GM18868 (cell line): ENCODE data around the gene DSTN.
"Not testable (repeated sequence)": the region's sequence is repeated elsewhere in the genome, so short reads cannot be mapped to it uniquely, and the experiment has no call there.

Experiments
- ATAC-seq: cut with Tn5 transposase; IDR thresholded peaks from one replicate; pipeline ENCODE4 v1.9.1; 2021; ENCODE audit warnings: mild to moderate bottlenecking, moderate library complexity; ENCODE audit not compliant: unreplicated experiment

DSTN gene

DNA sequence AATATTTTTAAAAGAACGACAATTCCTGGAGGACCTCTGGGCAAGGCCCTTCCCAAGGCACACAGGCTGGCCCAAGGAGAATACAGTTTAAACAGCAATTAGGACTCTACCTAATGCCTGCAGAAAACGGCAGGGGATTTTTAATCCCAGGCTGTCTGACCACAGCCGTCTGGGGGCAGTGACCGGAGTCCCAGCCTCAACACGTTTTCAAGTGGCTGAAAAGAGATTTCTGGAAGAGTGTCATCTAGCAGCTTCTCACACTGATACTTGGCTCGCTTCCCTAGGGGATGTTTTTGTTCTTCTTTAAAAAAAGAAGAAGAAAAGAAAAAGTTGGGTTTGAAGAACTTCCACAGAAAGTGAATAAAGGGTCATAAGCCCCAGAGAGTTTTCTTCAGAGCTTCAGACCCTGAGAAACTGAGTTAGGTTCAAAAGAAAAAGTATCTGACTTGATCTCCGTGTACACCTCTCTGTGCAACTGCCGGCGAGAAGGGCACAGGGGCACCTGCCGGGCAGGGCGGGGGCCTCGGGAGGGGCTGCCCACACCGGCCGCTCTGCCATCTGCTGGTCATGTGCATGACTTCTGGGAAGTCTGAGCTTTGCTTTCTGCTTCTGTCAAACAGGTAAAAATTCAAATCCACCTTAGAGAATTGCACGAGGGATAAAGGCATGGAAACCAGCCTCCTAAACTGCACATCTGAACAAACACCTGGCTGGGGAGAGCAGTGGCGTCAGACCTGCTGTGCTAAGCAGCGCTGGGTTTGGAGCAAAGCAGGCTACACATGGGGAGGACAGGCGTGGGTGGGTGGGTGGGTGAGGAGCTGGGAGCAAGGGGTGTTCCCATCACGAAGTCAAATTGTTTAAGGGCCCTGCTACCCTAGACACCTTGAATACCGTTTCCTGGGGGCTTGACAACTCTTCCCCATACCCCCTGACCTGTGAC lies 79.2 kb downstream of the DSTN start:
- no peak for ATAC-seq

DNA sequence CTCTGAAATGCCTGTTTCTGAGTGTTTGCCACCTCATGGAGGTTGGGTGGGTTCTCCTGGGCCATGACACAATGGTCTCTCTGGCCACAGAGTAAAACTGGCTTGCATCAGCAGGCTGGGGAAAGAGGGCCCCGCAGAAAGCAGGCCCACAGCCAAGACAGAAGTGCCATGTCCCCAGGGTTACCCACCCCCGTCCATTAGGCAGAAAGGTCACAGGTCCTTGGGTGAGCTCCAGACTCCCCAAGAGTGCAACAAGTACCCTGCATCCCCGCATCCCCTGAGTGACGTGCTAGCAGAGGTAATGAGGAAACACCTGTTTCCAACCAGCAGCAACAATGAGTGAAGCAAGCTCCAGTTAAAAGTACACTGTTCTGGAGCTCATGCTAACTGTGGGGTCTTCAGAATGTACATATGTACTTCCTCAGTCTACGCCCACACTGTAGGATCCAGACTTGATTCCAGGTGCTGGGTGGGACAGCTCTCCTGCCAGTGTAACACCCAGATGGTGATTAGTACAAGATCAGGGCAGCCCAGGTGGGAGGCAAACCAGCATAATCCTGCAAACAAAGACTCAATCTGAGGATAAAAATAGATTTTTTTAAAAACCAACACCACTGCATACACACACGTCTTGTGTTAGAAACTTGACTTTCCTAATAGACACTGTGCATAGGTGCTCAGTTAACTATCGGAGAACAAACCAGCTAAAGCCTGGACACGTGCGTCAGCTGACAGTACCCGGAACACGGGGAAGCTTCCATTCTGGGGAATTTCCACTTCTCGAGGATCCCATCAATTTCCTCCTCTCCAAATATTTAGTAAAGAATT lies 80.6 kb downstream of the DSTN start:
- no peak for ATAC-seq

DNA sequence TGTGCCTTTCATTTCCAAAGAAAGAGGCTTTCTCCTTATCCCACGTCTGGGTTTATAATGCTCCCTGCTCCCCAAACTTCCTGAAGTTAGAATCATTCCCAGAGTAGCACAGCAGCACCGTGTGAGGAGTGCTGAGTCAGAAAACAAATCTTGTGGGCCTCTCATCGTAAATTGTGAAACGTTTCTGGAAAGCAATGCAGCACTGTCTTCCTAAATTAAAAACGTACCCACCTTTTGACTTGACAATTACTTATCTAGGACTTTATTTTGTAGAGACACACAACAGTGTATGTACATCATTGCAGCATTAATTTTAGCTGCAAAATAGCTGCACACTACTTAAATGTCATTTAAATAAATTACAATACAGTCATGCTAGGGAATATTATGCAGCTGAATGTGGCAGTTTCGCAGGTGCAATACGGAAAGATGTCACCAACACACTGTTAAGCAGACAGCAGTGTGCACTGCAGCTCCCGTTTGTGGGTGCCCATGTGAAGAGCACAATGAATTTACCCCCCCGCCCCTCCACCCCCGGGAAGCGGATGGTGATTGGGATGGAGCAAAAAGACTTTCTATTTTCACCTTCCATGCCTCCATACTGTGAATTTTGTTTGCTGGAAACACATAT lies 81.4 kb downstream of the DSTN start:
- ATAC-seq: no peak

DNA sequence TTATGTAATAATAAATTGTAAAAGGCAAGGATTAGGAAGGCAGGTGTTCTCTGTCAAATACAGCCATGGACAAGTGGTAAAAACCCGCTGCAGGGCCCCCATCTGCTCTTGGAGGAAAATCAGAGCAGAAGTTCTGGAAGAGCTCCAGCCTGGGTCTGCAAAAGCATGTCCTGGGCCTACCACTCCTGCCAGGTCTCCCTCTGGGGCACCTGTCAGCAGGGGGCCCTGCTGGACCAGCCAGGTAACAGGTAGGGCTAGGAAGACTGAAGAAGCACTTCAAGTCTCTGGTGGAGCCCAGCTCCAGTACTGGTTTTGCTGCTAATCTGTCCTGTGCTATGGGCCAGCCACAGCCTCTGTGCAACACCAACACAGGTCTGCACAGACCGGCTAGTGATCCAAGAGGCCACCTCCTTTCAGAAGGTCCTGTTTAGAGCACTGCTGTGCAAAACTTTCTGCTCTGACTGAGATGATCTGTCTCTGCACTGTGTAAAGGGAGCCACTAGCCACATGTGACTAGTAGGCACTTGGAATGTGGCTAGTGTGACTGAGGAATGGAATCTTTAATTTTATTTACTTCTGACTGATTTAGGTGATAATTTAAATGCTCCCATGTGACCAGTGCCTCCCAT lies 82.0 kb downstream of the DSTN start:
- no peak for ATAC-seq

DNA sequence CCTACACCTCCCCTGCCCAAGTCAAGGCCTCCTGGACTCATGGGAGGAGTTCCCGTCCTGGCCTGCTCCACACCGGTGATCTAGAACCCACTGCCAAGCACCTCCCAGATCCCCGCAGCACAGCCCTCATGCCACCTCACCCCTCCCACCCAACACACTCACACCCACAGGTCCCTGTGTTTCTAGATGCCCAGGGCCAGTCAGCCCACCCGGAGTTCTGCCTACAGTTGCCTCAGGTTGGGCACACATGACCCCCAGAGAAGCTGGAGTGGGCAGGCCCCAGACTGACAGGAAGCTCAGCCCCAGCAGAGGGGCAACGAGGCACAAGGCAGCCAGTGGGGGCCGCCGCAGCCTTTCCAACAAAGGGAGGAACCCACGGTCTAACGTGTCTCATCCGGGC lies 82.5 kb downstream of the DSTN start:
- ATAC-seq: no peak

DNA sequence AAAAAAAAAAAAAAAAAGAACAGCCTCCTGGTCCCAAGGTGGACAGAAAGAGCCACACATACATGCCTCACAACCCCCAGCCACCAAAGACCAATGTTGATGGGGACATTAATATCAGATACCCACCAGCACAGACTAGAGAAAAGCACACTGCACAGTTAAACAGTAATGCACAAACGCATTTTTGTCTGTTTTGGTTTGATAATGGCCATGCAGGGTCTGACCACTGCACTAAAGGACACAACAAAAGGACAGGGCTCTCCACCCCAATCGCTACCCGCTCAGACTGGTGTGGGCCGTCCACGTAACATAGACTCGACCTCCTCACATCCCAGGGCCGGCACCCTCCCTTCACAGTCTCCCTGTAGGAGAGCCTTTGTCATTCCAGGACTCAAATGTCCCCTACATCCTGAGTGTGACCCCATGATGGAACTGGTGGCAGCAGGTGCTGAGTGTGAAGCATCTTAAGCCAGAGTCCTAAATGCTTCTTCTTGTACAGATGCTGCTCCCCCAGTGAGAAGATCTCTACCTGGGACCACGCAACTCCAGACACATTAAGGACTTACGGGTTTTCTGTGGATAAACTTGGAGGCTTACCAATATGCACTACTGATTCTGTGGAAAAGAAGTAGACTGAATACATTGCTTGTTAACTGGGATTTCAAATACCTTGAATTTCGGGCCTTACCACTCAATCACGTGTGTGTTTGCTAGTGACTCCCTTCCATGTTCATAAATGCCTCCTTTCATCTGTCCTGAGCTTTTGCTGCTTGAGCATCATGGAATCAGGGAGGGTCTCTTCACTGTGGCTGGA lies 84.2 kb downstream of the DSTN start:
- ATAC-seq: no peak

DNA sequence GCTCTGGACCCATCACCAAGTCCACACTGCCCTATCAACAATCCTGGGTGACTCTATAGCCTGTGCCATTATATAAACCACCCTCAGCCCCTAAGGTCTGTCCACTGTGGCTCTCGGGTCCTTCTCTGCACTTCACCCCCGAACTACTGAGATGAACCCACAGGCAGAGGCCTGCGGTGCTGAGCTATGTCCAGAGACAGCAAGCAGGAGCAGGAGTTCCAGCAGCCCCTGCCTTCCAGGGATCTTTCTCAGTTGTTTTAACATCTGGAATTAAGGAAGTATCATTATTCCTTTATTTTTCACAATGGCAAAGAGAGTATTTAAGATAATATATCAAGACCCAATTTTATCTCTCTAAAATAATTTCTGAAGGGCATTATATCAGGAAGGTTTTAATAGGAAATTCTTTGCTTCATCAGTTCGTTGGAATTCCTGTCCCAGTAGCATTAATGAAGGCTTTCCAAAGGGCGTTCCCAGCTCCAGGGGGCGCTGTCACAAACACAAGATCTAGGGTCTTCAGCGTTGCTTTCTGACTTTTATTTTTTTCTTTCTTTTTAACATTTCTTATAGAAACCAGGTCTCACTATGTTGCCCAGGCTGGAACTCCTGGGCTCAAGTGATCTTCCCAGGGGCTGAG lies 84.9 kb downstream of the DSTN start:
- no peak for ATAC-seq

DNA sequence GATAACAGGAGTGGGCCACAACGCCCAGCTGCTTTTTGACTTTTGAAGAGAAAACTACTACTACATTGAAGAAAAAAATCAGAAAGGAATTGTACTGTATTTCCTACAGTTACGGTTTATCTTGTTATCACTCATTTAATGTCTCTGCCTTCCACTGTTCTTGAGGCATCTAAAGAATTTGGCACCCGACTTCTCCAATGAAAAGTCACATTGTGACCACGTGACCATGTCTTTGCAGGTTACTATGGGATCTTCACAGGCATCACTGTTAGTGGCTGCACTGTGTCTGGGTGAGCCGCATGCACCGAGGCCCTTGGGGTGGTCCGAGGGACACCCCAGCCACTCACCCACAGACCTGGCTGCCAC lies 85.4 kb downstream of the DSTN start:
- ATAC-seq: no peak

DNA sequence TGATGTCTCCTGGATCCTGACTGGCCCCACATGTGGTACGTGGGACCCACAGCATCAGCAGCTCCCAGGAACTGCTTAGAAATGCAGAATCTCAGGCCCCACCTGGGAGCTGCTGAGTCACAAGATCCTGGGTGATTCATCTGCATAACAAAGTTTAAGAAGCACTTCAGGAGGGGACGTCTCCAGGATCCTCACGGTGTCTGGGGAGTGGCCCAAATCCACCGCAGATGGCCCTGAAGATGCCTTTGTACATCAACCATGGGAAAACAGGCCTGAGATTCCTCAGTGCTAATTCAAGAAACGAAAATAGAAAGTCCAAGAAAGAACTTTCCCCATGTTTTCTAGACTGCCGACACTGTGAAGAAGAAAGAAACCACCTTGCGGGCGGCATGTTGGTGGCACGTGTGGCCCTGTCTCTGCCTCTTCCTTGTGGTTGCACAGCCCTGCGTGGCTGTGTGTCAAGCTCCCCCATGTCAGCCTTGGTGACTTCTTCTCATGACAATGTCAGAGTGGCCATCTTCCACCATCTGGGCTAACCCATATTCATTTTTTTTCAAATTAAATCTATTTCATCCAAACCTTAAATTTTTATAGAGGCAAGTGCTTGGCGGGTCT lies 86.1 kb downstream of the DSTN start:
- ATAC-seq: no peak

DNA sequence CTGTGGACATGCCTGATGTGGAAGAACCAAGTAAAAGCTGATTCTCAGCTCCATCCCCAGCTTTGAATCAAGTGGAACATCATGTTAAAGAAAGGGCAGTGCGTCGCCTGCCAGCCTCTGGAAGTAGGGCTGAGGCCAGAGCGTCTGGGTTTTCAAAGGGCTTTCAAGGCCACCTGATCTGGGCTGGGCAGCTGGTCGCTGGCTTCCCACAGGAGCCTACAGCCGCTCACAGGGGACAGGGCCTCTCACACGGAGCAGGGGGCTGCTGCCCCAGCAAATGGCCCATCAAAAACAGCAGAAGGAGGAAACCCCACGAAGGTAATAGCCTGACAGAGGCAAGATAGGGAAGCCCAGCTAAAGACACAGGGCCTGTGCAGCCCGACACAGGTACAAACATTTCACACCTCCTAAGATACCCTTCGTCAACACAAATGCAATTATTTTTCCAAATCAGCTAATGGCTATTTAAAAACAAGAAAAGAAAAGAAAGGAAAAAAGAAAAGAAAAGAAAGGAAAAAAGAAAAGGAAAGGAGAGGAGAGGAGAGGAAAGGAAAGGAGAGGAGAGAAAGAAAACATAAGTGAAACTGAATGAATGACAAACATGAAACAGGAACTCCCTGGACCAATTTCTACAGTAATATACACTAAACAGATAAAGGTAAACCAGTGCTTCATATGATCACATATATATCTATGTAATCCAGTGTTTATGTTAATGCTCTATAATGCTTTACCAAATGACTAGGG lies 87.4 kb downstream of the DSTN start:
- no peak for ATAC-seq

DNA sequence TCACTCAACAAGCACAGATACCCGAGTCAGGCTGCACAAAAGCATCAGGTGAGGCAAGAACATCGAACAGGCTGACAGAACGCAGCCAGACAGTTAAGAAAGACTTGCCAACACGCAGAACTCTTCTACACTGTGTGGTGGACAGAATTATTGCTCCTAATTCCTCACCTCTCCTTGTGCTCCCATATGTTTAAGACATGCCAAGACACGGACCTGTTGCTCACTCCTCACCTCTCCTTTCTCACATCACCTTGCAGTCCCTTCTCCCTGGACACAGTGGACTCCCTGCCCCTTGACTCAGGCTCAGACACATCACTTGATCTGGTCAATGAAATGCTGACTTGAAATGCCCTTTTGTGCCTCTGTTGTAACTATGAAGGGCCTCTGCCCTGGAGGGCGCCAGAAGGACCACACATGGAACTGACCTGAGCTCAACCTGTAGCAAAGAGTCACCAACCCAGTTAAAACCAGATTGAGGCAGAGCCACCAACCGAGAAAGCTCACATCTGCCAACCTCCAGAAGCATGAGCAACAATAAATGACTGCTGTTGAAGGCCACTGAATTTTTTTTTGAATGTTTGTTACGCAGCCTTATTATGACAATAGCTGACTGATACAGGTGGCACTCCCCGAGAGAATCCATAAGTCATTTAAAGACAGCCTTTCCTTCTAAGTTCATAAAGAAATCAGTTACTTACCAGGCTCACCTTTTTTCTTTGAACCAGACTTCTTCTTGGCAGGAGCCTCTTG lies 88.2 kb downstream of the DSTN start:
- no peak for ATAC-seq

DNA sequence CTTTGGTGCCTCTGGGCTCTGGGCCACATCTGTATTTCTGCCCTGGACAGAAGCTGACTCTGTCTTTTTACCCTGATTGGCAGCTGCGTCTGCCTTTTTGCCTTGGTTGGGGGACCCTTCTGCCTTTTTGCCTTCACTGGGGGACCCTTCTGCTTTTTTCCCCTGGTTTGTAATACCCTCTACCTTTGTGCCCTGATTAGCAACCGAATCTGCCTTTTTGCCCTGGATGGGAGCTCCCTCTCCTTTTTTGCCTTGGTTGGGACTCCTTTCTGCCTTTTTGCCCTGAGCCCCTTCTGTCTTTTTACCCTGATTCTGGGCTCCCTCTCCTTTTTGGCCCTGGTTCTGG lies 88.7 kb downstream of the DSTN start:
- no peak for ATAC-seq

DNA sequence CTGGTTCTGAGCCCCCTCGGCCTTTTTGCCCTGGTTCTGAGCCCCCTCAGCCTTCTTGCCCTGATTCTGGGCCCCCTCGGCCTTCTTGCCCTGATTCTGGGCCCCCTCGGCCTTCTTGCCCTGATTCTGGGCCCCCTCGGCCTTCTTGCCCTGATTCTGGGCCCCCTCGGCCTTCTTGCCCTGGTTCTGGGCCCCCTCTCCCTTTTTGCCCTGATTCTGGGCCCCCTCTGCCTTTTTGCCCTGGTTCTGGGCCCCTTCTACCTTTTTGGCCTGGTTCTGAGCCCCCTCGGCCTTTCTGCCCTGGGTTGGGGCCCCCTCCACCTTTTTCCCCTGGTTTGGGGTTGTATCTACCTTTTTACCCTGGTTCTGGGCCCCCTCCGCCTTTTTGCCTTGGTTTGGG lies 89.5 kb downstream of the DSTN start:
- not testable (repeated sequence) for ATAC-seq
